Testis (tissue), 2 donors: ENCODE measurements around the gene JCHAIN.
"Not testable (repeated sequence)": the region's sequence is repeated elsewhere in the genome, so short reads cannot be mapped to it uniquely, and the experiment has no call there.

Experiments used
- POLR2A ChIP-seq: fragments of 450-650 bp; IDR thresholded peaks from one replicate; pipeline ENCODE4 v1.6.1; 2017; ENCODE audit warnings: antibody characterized with exemption, mild to moderate bottlenecking, moderate library complexity
- TF ChIP-seq, protein P1 (sequence below), 3 experiments: fragments of 450-650 bp in 2 of 3; fragments of 200-600 bp in 1 of 3; sonication (generic) in 1 of 3; IDR thresholded peaks; one replicate each; pipeline ENCODE4 v1.5.1; 2016 to 2019; ENCODE audit warnings: antibody characterized with exemption in 3 of 3, mild to moderate bottlenecking in 2 of 3, moderate library complexity in 1 of 3

DNA sequence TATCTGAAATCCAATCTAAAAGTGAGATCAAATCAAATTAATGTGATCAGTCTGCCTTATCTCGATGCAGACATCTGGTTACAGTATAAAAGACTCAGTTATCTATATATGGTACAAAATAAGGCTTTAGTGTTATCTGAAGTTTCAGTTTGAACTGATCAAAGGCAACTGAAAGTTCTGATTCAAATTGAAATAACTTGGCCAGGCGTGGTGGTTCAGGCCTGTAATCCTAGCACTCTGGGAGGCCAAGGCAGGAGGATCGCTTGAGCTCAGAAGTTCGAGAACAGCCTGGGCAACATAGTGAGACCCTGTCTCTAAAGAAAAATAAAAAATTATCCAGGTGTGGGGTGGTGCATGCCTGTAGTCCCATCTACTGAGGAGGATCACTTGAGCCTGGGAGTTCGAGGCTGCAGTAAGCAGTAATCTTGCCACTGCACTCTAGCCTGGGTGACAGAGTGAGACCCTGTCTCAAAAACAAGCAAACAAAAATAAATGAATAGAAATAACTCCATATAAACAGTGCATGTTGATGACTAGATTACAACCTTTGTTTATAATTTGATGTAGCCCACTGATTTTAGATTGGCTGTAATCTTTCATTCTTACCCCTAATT is 4.9 kb downstream of the JCHAIN start:
- TF ChIP-seq POLR2A = not testable (repeated sequence)
- TF ChIP-seq, protein P1, sequence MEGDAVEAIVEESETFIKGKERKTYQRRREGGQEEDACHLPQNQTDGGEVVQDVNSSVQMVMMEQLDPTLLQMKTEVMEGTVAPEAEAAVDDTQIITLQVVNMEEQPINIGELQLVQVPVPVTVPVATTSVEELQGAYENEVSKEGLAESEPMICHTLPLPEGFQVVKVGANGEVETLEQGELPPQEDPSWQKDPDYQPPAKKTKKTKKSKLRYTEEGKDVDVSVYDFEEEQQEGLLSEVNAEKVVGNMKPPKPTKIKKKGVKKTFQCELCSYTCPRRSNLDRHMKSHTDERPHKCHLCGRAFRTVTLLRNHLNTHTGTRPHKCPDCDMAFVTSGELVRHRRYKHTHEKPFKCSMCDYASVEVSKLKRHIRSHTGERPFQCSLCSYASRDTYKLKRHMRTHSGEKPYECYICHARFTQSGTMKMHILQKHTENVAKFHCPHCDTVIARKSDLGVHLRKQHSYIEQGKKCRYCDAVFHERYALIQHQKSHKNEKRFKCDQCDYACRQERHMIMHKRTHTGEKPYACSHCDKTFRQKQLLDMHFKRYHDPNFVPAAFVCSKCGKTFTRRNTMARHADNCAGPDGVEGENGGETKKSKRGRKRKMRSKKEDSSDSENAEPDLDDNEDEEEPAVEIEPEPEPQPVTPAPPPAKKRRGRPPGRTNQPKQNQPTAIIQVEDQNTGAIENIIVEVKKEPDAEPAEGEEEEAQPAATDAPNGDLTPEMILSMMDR (IDR thresholded peaks at IDR 0.05) = not testable (repeated sequence)
